ENCODE data around the gene EVI5L.

The EVI5L gene

GRCh38 chr19:7873304-7874075, 43.5 kb downstream of the EVI5L start:
- TF ChIP-seq POLR2A (IDR thresholded peaks at IDR 0.05; ENCODE audit: low read length) (no peak), GATA1 (IDR thresholded peaks at IDR 0.05; ENCODE audit: low read depth, low read length) (no peak)
- no peak for DNase-seq

GRCh38 chr19:7874076-7874896, 44.3 kb downstream of the EVI5L start, which contains the start of gene PRR36:
Gene PRR36 (minus strand): TSS chr19:7874390. CDS start chr19:7873689, 701 bp downstream.
- DNase-seq: no peak
- TF ChIP-seq POLR2A (IDR thresholded peaks at IDR 0.05; ENCODE audit: low read length): no peak
- no peak for TF ChIP-seq GATA1 (IDR thresholded peaks at IDR 0.05; ENCODE audit: low read depth, low read length)

DNA sequence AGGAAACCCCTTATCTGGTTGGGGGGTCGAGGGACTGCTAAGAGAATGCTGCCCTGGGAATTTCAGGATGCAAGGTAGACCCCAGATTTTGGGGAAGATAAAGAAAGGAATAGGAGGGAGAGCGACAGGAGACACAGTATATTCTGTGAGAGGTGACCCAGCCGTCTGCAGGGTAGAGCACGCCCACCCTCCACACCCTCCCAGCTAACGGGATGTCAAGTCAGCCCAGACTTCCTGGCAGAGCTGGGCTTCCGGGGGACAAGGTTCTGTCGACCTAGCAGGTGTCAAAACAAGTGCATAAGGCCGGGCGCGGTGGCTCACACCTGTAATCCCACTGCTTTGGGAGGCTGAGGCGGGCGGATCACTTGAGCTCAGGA, 44.9 kb downstream of the EVI5L start:
- no peak for TF ChIP-seq GATA1 (IDR thresholded peaks at IDR 0.05; ENCODE audit: low read depth, low read length)
- no peak for TF ChIP-seq POLR2A (IDR thresholded peaks at IDR 0.05; ENCODE audit: low read length)
- no peak for DNase-seq

DNA sequence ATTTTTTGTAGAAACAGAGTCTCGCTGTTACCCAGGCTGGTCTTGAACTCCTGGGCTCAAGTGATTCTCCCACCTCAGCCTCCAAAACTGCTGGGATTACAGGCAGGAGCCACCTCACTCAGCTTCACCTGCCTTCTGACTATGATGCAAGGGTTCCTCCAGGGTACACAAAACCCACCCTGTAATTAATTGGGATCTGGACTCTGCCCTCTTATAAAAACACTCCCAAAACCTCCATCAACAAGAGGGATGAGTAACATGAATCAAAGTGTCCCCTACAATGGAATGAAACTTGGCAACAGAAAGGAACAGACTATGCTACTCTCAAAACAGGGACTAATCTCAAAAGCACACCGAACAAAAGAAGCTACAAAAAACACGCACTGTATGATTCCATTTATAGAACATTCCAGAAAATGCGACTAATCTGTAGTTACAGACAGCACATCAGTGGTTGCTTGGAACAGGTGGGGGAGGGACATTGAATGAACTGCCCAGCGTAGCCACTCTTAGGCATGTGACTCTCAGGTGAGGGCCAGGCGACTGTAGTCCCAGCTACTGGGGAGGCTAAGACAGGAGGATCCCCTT, 47.3 kb downstream of the EVI5L start:
- no peak for DNase-seq
- TF ChIP-seq GATA1 (IDR thresholded peaks at IDR 0.05; ENCODE audit: low read depth, low read length): no peak
- no peak for TF ChIP-seq POLR2A (IDR thresholded peaks at IDR 0.05; ENCODE audit: low read length)

- no peak for DNase-seq
- no peak for TF ChIP-seq GATA1 (IDR thresholded peaks at IDR 0.05; ENCODE audit: low read depth, low read length)
- no peak for TF ChIP-seq POLR2A (IDR thresholded peaks at IDR 0.05; ENCODE audit: low read length)
These were observed 49.2 kb downstream of the EVI5L start for GRCh38 chr19:7879111-7879807.

DNA sequence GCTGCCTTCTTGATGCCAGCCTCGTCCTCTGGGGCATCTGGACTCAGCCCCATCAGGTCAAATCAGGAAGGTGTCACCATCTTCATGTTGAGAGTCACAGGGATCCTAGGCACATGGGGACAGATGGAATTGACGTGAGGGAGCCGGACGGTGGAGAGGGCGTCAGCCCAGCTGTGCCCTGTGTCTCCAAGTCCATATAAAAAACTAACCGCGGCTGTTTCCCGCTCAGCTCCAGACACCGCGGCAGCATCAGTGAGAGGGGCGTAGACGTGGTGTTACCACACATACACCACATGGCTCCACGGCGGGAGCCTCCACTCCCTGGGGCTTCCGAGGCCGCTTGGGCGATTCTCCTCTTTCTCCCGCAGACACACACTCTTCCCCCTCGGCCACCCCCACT, 49.8 kb downstream of the EVI5L start:
- DNase-seq: peak in 1 of 2 experiments; percentile 48
- TF ChIP-seq POLR2A (IDR thresholded peaks at IDR 0.05; ENCODE audit: low read length) (no peak), GATA1 (IDR thresholded peaks at IDR 0.05; ENCODE audit: low read depth, low read length) (no peak)

- TF ChIP-seq GATA1 (IDR thresholded peaks at IDR 0.05; ENCODE audit: low read depth, low read length): no peak
- TF ChIP-seq POLR2A (IDR thresholded peaks at IDR 0.05; ENCODE audit: low read length): no peak
- no peak for DNase-seq
These were observed 51.9 kb downstream of the EVI5L start for GRCh38 chr19:7881910-7882309.

GRCh38 chr19:7883105-7883504, 53.1 kb downstream of the EVI5L start:
- TF ChIP-seq POLR2A (IDR thresholded peaks at IDR 0.05; ENCODE audit: low read length): no peak
- TF ChIP-seq GATA1 (IDR thresholded peaks at IDR 0.05; ENCODE audit: low read depth, low read length): no peak
- DNase-seq: no peak

GRCh38 chr19:7883796-7884570, 54.0 kb downstream of the EVI5L start:
- DNase-seq: no peak
- no peak for TF ChIP-seq POLR2A (IDR thresholded peaks at IDR 0.05; ENCODE audit: low read length)
- TF ChIP-seq GATA1 (IDR thresholded peaks at IDR 0.05; ENCODE audit: low read depth, low read length): no peak

DNA sequence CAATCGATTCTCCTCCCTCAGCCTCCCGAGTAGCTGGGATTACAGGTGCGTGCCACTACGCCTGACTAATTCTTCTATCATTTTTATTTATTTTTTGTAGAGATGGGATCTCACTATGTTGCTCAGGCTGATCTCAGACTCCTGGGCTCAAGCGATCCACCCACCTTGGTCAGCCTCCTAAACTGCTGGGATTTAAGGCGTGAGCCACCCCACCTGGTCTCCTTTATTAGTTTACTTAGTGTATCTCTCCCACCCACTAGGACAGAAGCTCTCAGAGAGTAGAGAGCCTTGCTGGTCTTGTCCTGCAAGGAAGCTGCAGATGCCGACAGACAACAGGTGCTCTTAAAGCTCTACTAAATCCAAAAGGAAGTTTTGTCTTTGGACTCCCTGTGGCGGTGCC, 55.8 kb downstream of the EVI5L start:
- no peak for DNase-seq
- TF ChIP-seq GATA1 (IDR thresholded peaks at IDR 0.05; ENCODE audit: low read depth, low read length) (no peak), POLR2A (IDR thresholded peaks at IDR 0.05; ENCODE audit: low read length) (no peak)

DNA sequence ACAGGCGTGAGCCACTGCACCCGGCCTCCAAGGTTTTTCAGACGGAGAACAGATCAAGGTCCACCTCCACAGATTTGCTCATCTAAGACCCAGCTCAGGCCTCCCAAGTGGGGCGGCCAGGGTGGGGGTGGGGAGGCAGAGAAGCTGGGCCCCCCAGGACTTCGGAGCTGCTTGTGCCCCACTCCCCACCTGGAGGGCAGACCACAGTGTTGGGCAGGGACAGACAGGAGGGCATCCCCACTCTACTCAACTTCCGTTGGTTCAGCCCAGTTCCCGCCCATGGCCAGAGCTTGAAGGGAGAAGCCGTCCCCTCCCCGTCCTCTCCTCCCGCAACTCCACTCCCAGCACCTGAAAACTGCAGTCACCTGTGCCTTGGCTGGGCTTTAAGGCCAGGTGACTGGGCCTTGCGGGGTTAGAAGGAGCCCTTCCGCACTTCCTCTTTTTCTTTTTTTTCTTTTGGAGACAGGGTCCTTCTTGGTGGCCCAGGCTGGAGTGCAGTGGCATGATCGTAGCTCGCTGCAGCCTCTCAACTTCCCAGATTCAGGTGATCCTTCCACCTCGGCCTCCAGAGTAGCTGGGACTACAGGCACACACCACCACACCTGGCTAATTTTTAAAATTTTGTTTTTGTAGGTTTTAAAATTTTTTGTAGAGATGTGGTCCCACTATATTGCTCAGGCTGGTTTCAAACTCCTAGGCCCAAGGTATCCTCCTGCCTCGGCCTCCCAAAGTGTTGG, 57.6 kb downstream of the EVI5L start:
- no peak for DNase-seq

DNA sequence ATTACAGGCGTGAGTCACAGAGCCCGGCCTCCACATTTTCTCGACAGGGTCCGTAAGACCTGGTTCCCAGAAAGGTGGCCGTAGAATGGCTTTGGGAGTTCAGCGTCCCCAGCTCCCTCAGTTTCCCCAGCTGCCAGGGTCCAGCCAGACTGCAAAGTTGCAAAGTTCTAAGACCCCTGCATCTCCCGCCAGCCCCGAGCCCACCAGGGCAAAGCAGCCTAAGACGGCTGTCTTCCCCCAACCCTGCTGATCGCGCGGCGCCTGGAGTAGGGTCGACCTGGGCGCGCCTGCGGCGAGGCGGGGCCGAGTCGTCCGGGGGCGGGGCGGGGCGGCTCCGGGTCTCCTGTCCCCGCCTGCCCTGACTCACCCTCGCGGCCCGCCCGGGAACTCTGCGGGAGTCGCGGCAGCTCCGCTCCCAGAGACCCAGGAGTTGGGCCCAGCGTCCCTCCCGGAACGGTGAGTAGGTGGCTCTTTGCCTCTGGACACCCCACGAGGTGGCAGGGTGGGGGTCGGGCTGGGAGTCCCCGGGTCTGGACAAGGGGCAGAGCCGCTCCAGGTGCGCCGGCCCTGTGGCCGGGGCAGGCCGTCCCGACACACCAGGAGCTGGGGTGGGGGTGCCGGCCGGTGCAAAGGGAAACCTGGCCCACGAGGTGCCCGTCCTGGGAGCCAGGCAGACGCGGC, 58.3 kb downstream of the EVI5L start, which contains the start of gene LRRC8E:
Gene LRRC8E (plus strand): TSS at position 366 of the 681 bp plus-strand sequence. CDS start 7,094 bp downstream, outside the sequence.
- TF ChIP-seq GATA1 (IDR thresholded peaks at IDR 0.05; ENCODE audit: low read depth, low read length): no peak
- TF ChIP-seq POLR2A (IDR thresholded peaks at IDR 0.05; ENCODE audit: low read length): no peak
- DNase-seq: peak; percentile 43 to 72

More for the DNA sequence above, 57.6 kb downstream of the EVI5L start:
- TF ChIP-seq GATA1 (IDR thresholded peaks at IDR 0.05; ENCODE audit: low read depth, low read length): no peak
- TF ChIP-seq POLR2A (IDR thresholded peaks at IDR 0.05; ENCODE audit: low read length): no peak

Data from erythroblast (primary cell).